Mesenteric fat pad (tissue), 1 donor: ENCODE results near the gene QSER1. TPM values are rescaled to one million over a fixed set of nuclear protein-coding genes. Genes with fewer than 3 reads are reported as not detected.
"Not testable (repeated sequence)": the region's sequence is repeated elsewhere in the genome, so short reads cannot be mapped to it uniquely, and the experiment has no call there.

Source experiments
- DNase-seq: peaks from one replicate; pipeline ENCODE4 v3.0.0-alpha.2; 2020; ENCODE audit warnings: low spot score
- long read RNA-seq: library from polyadenylated mRNA; unstranded; transcript quantifications from one replicate; pipeline ENCODE4 v2.0.0, GENCODE V29; 2020
- total RNA-seq: library from RNA; stranded (reverse); fragmentation: NEBNext Ultra II Directional; extraction: Animal tissue kit (Norgen Biotek cat#: 25700); gene quantifications from one replicate; pipeline ENCODE4 v1.2.1, GENCODE V29; 2021
- donor health status: DM: yes; HTN: yes; CAD: no.

The QSER1 gene
- 20.7 TPM for total RNA-seq
- long read RNA-seq, partial matches to known transcripts: 1 of 3 reads
- long read RNA-seq, other reads (novel, unspliced or antisense): 2 of 3 reads

- peak; percentile 92 for DNase-seq
Observed at GRCh38 chr11:32892355-32893092, at the start of gene QSER1. TSS of gene QSER1 (plus strand) at chr11:32892811. CDS start at chr11:32893126, 315 bp downstream.

- no peak for DNase-seq
Observed at GRCh38 chr11:32843544-32843943, 49.1 kb upstream of the QSER1 start.

GRCh38 chr11:32847511-32847910, 45.1 kb upstream of the QSER1 start:
- no peak for DNase-seq

- no peak for DNase-seq
Observed at GRCh38 chr11:32849761-32850160, 42.9 kb upstream of the QSER1 start.

- DNase-seq: no peak
Observed at GRCh38 chr11:32851251-32851650, 41.4 kb upstream of the QSER1 start.

GRCh38 chr11:32852207-32852606, 40.4 kb upstream of the QSER1 start:
- no peak for DNase-seq

GRCh38 chr11:32855601-32856000, 37.0 kb upstream of the QSER1 start:
- no peak for DNase-seq

GRCh38 chr11:32858731-32859130, 33.9 kb upstream of the QSER1 start:
- no peak for DNase-seq

GRCh38 chr11:32861850-32862577, 30.6 kb upstream of the QSER1 start:
- no peak for DNase-seq

GRCh38 chr11:32864555-32864954, 28.1 kb upstream of the QSER1 start:
- no peak for DNase-seq

- not testable (repeated sequence) for DNase-seq
Observed at GRCh38 chr11:32868752-32869151, 23.9 kb upstream of the QSER1 start.

GRCh38 chr11:32870676-32871075, 21.9 kb upstream of the QSER1 start:
- DNase-seq: no peak

- no peak for DNase-seq
Observed at GRCh38 chr11:32874132-32874531, 18.5 kb upstream of the QSER1 start.

- no peak for DNase-seq
Observed at GRCh38 chr11:32881286-32881685, 11.3 kb upstream of the QSER1 start.

GRCh38 chr11:32883421-32883820, 9.2 kb upstream of the QSER1 start:
- DNase-seq: no peak

- DNase-seq: no peak
Observed at GRCh38 chr11:32884023-32884422, 8.6 kb upstream of the QSER1 start.

GRCh38 chr11:32884770-32885384, 7.7 kb upstream of the QSER1 start:
- no peak for DNase-seq

GRCh38 chr11:32885556-32885955, 7.1 kb upstream of the QSER1 start:
- no peak for DNase-seq

- DNase-seq: no peak
Observed at GRCh38 chr11:32886180-32886579, 6.4 kb upstream of the QSER1 start.

GRCh38 chr11:32887707-32888383, 4.8 kb upstream of the QSER1 start:
- not testable (repeated sequence) for DNase-seq

- DNase-seq: not testable (repeated sequence)
Observed at GRCh38 chr11:32888384-32888710, 4.3 kb upstream of the QSER1 start.

GRCh38 chr11:32888805-32889204, 3.8 kb upstream of the QSER1 start:
- no peak for DNase-seq
